ENCODE results near the gene ACVR1.
"Not testable (repeated sequence)": the region's sequence is repeated elsewhere in the genome, so short reads cannot be mapped to it uniquely, and the experiment has no call there.

Gene ACVR1

GRCh38 chr2:157749684-157750083, 126.4 kb downstream of the ACVR1 start:
- no peak for DNase-seq

- no peak for DNase-seq
Observed at GRCh38 chr2:157748371-157749142, 127.6 kb downstream of the ACVR1 start.

GRCh38 chr2:157747695-157748370, 128.3 kb downstream of the ACVR1 start:
- no peak for DNase-seq

GRCh38 chr2:157747280-157747679, 128.8 kb downstream of the ACVR1 start:
- no peak for DNase-seq

- DNase-seq = no peak
Observed at GRCh38 chr2:157746234-157746950, 129.7 kb downstream of the ACVR1 start.

- DNase-seq = no peak
Observed at GRCh38 chr2:157744571-157745076, 131.5 kb downstream of the ACVR1 start.

- DNase-seq = no peak
Observed at GRCh38 chr2:157743051-157743450, 133.1 kb downstream of the ACVR1 start.

- DNase-seq = no peak
Observed at GRCh38 chr2:157741819-157742484, 134.2 kb downstream of the ACVR1 start.

- DNase-seq = no peak
Observed at GRCh38 chr2:157737656-157738055, 138.5 kb downstream of the ACVR1 start.

- DNase-seq = no peak
Observed at GRCh38 chr2:157735532-157735931, 140.6 kb downstream of the ACVR1 start.

- no peak for DNase-seq
Observed at GRCh38 chr2:157733263-157733662, 142.9 kb downstream of the ACVR1 start.

- no peak for DNase-seq
Observed at GRCh38 chr2:157732596-157732995, 143.5 kb downstream of the ACVR1 start.

- no peak for DNase-seq
Observed at GRCh38 chr2:157727693-157728092, 148.4 kb downstream of the ACVR1 start.

GRCh38 chr2:157726946-157727345, 149.2 kb downstream of the ACVR1 start:
- DNase-seq = no peak

GRCh38 chr2:157725846-157726245, 150.3 kb downstream of the ACVR1 start:
- DNase-seq = peak in 1 of 2 donors; percentile 1

- DNase-seq = no peak
Observed at GRCh38 chr2:157722580-157723234, 153.4 kb downstream of the ACVR1 start.

- DNase-seq = no peak
Observed at GRCh38 chr2:157720504-157720903, 155.6 kb downstream of the ACVR1 start.

- not testable (repeated sequence) for DNase-seq
Observed at GRCh38 chr2:157704653-157705052, 171.5 kb downstream of the ACVR1 start.

- DNase-seq = not testable (repeated sequence)
Observed at GRCh38 chr2:157704148-157704547, 172.0 kb downstream of the ACVR1 start.

- no peak for DNase-seq
Observed at GRCh38 chr2:157699806-157700205, 176.3 kb downstream of the ACVR1 start.

GRCh38 chr2:157699009-157699408, 177.1 kb downstream of the ACVR1 start:
- DNase-seq = no peak

GRCh38 chr2:157698430-157698829, 177.7 kb downstream of the ACVR1 start:
- DNase-seq = no peak
